ENCODE results near the gene FAM181A. TPM values are rescaled to one million over a fixed set of nuclear protein-coding genes. Genes with fewer than 3 reads are reported as not detected.
A peak's percentile ranks its signal among the peaks of the same experiment; 100 is the strongest.

FAM181A gene
- total RNA-seq, 2 experiments from 2014 or later, result not detected

DNA sequence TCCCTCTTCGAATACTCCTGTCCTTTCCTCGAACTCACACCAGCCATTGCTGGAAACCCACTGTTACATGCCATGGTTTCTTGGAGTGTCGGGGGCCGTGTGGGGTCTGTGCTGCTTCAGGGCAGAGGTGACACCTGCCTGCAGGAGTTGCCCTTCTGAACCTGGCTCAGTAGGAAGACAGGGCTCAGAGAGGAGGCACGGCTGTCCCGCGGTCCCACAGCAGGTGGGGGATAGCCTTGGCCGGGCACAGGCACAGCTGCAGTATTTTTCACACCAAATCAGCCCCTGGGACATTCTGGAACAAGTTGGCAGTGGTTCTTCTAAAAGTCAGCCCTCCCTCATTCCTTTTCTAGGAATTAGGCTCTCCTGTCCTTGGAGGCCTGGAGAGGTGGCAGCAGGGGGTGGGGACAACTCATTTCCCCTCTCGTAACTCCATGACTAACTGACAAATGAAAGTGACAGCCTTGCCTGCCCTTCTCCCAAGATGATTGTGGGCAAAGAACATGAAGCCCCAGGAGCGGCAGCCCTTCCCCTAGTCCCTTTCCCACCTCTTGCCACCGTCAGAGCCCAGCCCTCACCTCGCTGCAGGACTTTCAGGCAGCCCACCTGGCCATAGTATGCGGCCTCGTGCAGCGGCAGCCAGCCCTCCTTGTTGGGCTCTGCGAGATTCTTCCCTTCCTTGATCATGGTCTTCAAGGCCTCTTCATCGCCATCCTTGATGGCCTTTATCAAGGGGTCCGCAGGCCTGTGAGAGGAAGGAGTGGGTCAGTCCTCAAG, 26.8 kb downstream of the FAM181A start:
- DNase-seq, result no peak
- H3K4me3 Mint-ChIP-seq, result peak overlapping the region; percentile 83

DNA sequence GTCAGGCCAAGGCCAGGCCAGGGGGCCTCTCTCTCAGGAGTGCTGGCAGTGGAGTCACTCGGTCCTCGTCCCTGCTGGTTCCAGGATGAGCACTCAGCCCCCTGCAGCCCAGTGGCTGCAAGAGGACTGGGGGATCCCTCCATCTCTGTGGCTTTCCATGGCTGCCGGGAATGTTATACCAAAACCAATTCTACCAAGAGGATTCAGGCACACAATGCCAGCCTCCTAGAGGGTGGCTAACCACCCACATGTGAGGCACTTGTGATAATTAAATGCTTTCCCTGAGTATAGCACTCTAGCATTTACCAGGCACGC, 27.3 kb downstream of the FAM181A start:
- Mint-ChIP-seq H3K4me1 (ENCODE audit: low read depth) (peaks cover 80% of the 10 kb centered on the region), H3K27ac (peak overlapping the region; percentile 99), H3K9me3 (no peaks in the 10 kb centered on the region), H3K27me3 (no peaks in the 10 kb centered on the region), H3K36me3 (ENCODE audit: low read depth) (peaks cover 9% of the 10 kb centered on the region), H3K4me3 (peak overlapping the region; percentile 83)
- TF ChIP-seq, protein P1, sequence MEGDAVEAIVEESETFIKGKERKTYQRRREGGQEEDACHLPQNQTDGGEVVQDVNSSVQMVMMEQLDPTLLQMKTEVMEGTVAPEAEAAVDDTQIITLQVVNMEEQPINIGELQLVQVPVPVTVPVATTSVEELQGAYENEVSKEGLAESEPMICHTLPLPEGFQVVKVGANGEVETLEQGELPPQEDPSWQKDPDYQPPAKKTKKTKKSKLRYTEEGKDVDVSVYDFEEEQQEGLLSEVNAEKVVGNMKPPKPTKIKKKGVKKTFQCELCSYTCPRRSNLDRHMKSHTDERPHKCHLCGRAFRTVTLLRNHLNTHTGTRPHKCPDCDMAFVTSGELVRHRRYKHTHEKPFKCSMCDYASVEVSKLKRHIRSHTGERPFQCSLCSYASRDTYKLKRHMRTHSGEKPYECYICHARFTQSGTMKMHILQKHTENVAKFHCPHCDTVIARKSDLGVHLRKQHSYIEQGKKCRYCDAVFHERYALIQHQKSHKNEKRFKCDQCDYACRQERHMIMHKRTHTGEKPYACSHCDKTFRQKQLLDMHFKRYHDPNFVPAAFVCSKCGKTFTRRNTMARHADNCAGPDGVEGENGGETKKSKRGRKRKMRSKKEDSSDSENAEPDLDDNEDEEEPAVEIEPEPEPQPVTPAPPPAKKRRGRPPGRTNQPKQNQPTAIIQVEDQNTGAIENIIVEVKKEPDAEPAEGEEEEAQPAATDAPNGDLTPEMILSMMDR (IDR thresholded peaks at IDR 0.05), result no peak
- no peak for ATAC-seq
- intact Hi-C loops (cut with micrococcal nuclease), result loop anchor here (10.0 kb wide), 1 partner anchor 180 kb away; no protein-coding TSS in a partner anchor
- no peak for DNase-seq
- CTCF ChIA-PET, result interaction anchor here (1.0 to 12.0 kb wide), 5 partner anchors 12 to 46 kb away, joined by 3 to 170 read pairs (median 16); no protein-coding TSS in a partner anchor
- POLR2A ChIA-PET, result interaction anchor here (1.5 to 3.2 kb wide), 2 partner anchors 24 to 38 kb away, joined by 3 to 19 read pairs; no protein-coding TSS in a partner anchor

More for the DNA sequence above, 26.8 kb downstream of the FAM181A start:
- Mint-ChIP-seq H3K27me3 (no peaks in the 10 kb centered on the region), H3K27ac (peak overlapping the region; percentile 99), H3K36me3 (ENCODE audit: low read depth) (peaks cover 6% of the 10 kb centered on the region), H3K9me3 (no peaks in the 10 kb centered on the region), H3K4me1 (ENCODE audit: low read depth) (peaks cover 76% of the 10 kb centered on the region)
- no peak for ATAC-seq
- ChIA-PET CTCF (interaction anchor here (0.7 to 7.7 kb wide), 8 partner anchors 12 to 83 kb away, joined by 3 to 69 read pairs (median 12); no protein-coding TSS in a partner anchor), POLR2A (interaction anchor here (1.7 kb wide), 1 partner anchor 14 kb away, joined by 4 read pairs; no protein-coding TSS in a partner anchor)
- intact Hi-C loops (cut with micrococcal nuclease), result loop anchor here (10.0 kb wide), 1 partner anchor 181 kb away; no protein-coding TSS in a partner anchor
- TF ChIP-seq, protein P1 (IDR thresholded peaks at IDR 0.05), result no peak

DNA sequence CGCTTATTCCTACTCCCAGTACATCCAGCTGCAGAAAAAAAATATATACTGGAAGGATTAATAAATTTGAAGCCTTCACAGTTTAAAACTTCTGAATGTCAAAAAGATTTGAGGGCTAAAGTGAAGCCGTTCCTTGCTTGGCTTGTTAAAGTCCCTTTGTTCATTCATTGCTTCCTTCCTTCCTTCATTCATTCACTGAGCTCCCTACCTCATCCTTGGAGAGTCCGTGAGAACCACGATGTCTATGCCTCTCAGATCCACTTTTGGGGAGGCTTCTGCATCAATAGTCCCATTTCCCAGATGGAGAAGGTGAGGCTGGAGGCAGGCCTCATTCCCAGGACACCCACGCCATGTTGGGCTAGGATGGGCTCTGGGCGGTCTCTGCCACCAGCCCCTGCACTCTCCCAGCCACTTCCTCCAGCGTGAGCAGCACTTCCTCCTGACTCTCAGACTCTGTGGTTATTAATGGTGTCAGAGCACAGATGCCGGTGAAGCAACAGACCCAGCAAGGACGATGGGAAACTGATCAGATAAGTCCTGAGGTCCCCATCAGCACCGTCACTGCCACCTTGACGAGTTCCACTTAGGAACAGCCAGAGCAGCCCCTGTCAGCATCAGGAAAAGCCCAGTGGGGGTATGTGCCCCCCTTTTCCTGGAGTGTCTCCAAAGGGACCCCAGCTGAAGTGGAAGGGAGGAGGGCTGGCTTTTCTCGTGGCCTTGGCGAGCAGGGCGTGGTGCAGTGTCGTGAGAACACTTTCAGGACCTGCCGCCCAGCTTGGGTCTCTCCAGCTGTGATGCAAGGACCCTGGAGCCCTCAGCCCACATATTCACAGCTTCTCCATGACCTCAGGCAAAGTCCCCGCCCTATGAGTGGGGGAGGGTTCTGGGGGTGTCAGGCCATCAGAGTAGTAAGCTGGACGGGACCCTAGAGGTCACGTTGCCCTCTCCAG, 28.0 kb downstream of the FAM181A start:
- no peaks in the 10 kb centered on the region for H3K9me3 Mint-ChIP-seq
- CTCF ChIA-PET, result interaction anchor here (0.8 to 12.0 kb wide), 9 partner anchors 13 to 177 kb away, joined by 3 to 170 read pairs (median 5); no protein-coding TSS in a partner anchor
- peak; percentile 68 for DNase-seq

DNA sequence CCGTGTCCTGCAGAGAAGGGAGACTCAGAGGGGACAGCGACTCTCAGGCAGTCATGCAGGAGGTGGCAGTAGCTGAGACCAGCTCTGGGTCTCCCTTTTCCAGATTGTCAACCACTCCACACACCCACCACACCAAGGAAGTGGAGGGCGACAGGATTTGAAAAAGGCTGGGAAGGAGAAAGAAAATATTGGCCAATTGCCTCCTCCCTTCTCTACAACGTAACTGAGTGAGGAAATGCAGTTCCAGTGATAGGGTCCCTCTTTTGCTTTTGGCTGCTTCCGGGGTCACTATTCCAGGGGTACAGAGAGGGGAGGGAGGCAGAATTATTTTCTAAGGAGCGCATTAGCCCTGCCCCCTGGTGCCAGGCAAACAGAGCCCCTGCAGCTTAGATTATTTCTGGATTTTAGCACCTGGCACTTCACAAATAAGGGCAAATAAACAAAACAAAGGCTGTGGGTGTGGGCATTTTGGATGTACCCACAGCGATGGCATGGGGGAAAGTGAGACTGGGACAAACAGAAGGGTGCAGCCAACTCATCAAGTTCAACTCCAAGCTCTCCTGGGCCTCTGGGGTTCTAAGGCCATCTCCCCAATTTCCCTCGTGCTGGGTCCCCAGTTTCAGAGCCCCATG, 28.8 kb downstream of the FAM181A start:
- CTCF ChIA-PET, result interaction anchor here (1.3 to 12.0 kb wide), 7 partner anchors 15 to 176 kb away, joined by 3 to 170 read pairs (median 6); no protein-coding TSS in a partner anchor
- intact Hi-C loops (cut with micrococcal nuclease), result loop anchor here (10.0 kb wide), 1 partner anchor 179 kb away; no protein-coding TSS in a partner anchor
- POLR2A ChIA-PET, result interaction anchor here (0.9 to 3.2 kb wide), 8 partner anchors 8 to 36 kb away, joined by 3 to 19 read pairs (median 4); no protein-coding TSS in a partner anchor
- ATAC-seq (no peak), DNase-seq (no peak)
- Mint-ChIP-seq H3K4me3 (peak overlapping the region; percentile 83), H3K27ac (peak overlapping the region; percentile 99), H3K36me3 (ENCODE audit: low read depth) (peaks cover 9% of the 10 kb centered on the region), H3K27me3 (no peaks in the 10 kb centered on the region), H3K9me3 (no peaks in the 10 kb centered on the region), H3K4me1 (ENCODE audit: low read depth) (peaks cover 90% of the 10 kb centered on the region)
- TF ChIP-seq, protein P1 (IDR thresholded peaks at IDR 0.05), result no peak

More for the DNA sequence above, 28.0 kb downstream of the FAM181A start:
- Mint-ChIP-seq H3K4me3 (peak overlapping the region; percentile 83), H3K36me3 (ENCODE audit: low read depth) (peaks cover 9% of the 10 kb centered on the region), H3K4me1 (ENCODE audit: low read depth) (peaks cover 87% of the 10 kb centered on the region), H3K27ac (peak overlapping the region; percentile 99), H3K27me3 (no peaks in the 10 kb centered on the region)
- POLR2A ChIA-PET, result interaction anchor here (0.9 to 3.2 kb wide), 8 partner anchors 9 to 37 kb away, joined by 3 to 19 read pairs (median 4); no protein-coding TSS in a partner anchor
- intact Hi-C loops (cut with micrococcal nuclease), result loop anchor here (10.0 kb wide), 1 partner anchor 180 kb away; no protein-coding TSS in a partner anchor
- TF ChIP-seq, protein P1 (IDR thresholded peaks at IDR 0.05), result no peak
- peak; percentile 25 for ATAC-seq

Data from activated CD8-positive, alpha-beta T cell treated with anti-CD3 and anti-CD28 coated beads for 36 hours (primary cell).